Measurements from ENCODE around the gene PMEPA1. TPM values are rescaled to one million over a fixed set of nuclear protein-coding genes. Genes with fewer than 3 reads are reported as not detected.

The PMEPA1 gene
- total RNA-seq, 1 experiment from 2014 or later = 1,302 TPM

- Mint-ChIP-seq H3K27ac (ENCODE audit: unreplicated experiment) (no peak overlapping the region), H3K4me1 (ENCODE audit: low read depth, unreplicated experiment) (peaks cover 8% of the 10 kb centered on the region), H3K9me3 (ENCODE audit: low read depth, unreplicated experiment) (no peaks in the 10 kb centered on the region), H3K27me3 (ENCODE audit: unreplicated experiment) (no peaks in the 10 kb centered on the region), H3K4me3 (ENCODE audit: low read depth, unreplicated experiment) (no peak overlapping the region), H3K36me3 (ENCODE audit: insufficient read depth, unreplicated experiment) (peaks cover 6% of the 10 kb centered on the region)
- BruUV-seq (replicated peaks) = no TSS peak
- no peak for TF ChIP-seq CTCF (IDR thresholded peaks at IDR 0.05; ENCODE audit: unreplicated experiment)
- CTCF ChIA-PET = no interaction called here
- intact Hi-C loops (cut with micrococcal nuclease; ENCODE audit: unreplicated experiment) = no loop called here
- DNase-seq = no peak
Measured at GRCh38 chr20:57728762-57729161, 18.9 kb upstream of the PMEPA1 start.

GRCh38 chr20:57727863-57728262 lies 18.0 kb upstream of the PMEPA1 start:
- intact Hi-C loops (cut with micrococcal nuclease; ENCODE audit: unreplicated experiment) = no loop called here
- no peak for DNase-seq
- TF ChIP-seq CTCF (IDR thresholded peaks at IDR 0.05; ENCODE audit: unreplicated experiment) = no peak
- peaks cover 8% of the 10 kb centered on the region for H3K4me1 Mint-ChIP-seq (ENCODE audit: low read depth, unreplicated experiment)
- H3K9me3 Mint-ChIP-seq (ENCODE audit: low read depth, unreplicated experiment) = no peaks in the 10 kb centered on the region
- no peak overlapping the region for H3K27ac Mint-ChIP-seq (ENCODE audit: unreplicated experiment)
- CTCF ChIA-PET = no interaction called here
- peaks cover 6% of the 10 kb centered on the region for H3K36me3 Mint-ChIP-seq (ENCODE audit: insufficient read depth, unreplicated experiment)
- no peak overlapping the region for H3K4me3 Mint-ChIP-seq (ENCODE audit: low read depth, unreplicated experiment)
- no TSS peak for BruUV-seq (replicated peaks)
- no peaks in the 10 kb centered on the region for H3K27me3 Mint-ChIP-seq (ENCODE audit: unreplicated experiment)

- no peaks in the 10 kb centered on the region for H3K9me3 Mint-ChIP-seq (ENCODE audit: low read depth, unreplicated experiment)
- no peak overlapping the region for H3K4me3 Mint-ChIP-seq (ENCODE audit: low read depth, unreplicated experiment)
- peaks cover 20% of the 10 kb centered on the region for H3K36me3 Mint-ChIP-seq (ENCODE audit: insufficient read depth, unreplicated experiment)
- CTCF ChIA-PET = no interaction called here
- H3K27ac Mint-ChIP-seq (ENCODE audit: unreplicated experiment) = no peak overlapping the region
- BruUV-seq (replicated peaks) = no TSS peak
- TF ChIP-seq CTCF (IDR thresholded peaks at IDR 0.05; ENCODE audit: unreplicated experiment) = no peak
- H3K4me1 Mint-ChIP-seq (ENCODE audit: low read depth, unreplicated experiment) = peaks cover 8% of the 10 kb centered on the region
- no peak for DNase-seq
- H3K27me3 Mint-ChIP-seq (ENCODE audit: unreplicated experiment) = no peaks in the 10 kb centered on the region
- intact Hi-C loops (cut with micrococcal nuclease; ENCODE audit: unreplicated experiment) = no loop called here
Measured at GRCh38 chr20:57725636-57726035, 15.8 kb upstream of the PMEPA1 start.

- peaks cover 20% of the 10 kb centered on the region for H3K36me3 Mint-ChIP-seq (ENCODE audit: insufficient read depth, unreplicated experiment)
- intact Hi-C loops (cut with micrococcal nuclease; ENCODE audit: unreplicated experiment) = no loop called here
- H3K9me3 Mint-ChIP-seq (ENCODE audit: low read depth, unreplicated experiment) = no peaks in the 10 kb centered on the region
- BruUV-seq (replicated peaks) = no TSS peak
- no peak overlapping the region for H3K27ac Mint-ChIP-seq (ENCODE audit: unreplicated experiment)
- CTCF ChIA-PET = no interaction called here
- no peak for DNase-seq
- H3K4me3 Mint-ChIP-seq (ENCODE audit: low read depth, unreplicated experiment) = no peak overlapping the region
- H3K27me3 Mint-ChIP-seq (ENCODE audit: unreplicated experiment) = no peaks in the 10 kb centered on the region
- peaks cover 8% of the 10 kb centered on the region for H3K4me1 Mint-ChIP-seq (ENCODE audit: low read depth, unreplicated experiment)
- no peak for TF ChIP-seq CTCF (IDR thresholded peaks at IDR 0.05; ENCODE audit: unreplicated experiment)
Measured at GRCh38 chr20:57724610-57725405, 15.0 kb upstream of the PMEPA1 start.
